Right ventricle myocardium superior (tissue), 1 donor: ENCODE measurements around the gene MYOZ1. TPM values are rescaled to one million over a fixed set of nuclear protein-coding genes. Genes with fewer than 3 reads are reported as not detected.
"Not testable (repeated sequence)": the region's sequence is repeated elsewhere in the genome, so short reads cannot be mapped to it uniquely, and the experiment has no call there.

Experiments
- ATAC-seq: fragments of 200-7000 bp; cut with Tn5 transposase; one replicate; pipeline ENCODE4 v1.9.1; 2020; ENCODE audit warnings: mild to moderate bottlenecking; ENCODE audit not compliant: poor library complexity
- DNase-seq: peaks from one replicate; pipeline ENCODE4 v3.0.0-alpha.2; 2020
- intact Hi-C: fragments of 100-400 bp; cut with DNase I; formaldehyde crosslinking; loops from one replicate; pipeline ENCODE4 v1.11.2; 2022
- total RNA-seq: library from RNA; stranded (reverse); fragmentation: NEBNext Ultra II Directional; extraction: Animal tissue kit (Norgen Biotek cat#: 25700); gene quantifications from one replicate; pipeline ENCODE4 v1.2.1, GENCODE V29; 2021
- donor health status: DM: no; HTN: yes; CAD: no; lungs with severe emphysema.

The MYOZ1 gene
- total RNA-seq, 1 donor from 2014 or later: 0.38 TPM

DNA sequence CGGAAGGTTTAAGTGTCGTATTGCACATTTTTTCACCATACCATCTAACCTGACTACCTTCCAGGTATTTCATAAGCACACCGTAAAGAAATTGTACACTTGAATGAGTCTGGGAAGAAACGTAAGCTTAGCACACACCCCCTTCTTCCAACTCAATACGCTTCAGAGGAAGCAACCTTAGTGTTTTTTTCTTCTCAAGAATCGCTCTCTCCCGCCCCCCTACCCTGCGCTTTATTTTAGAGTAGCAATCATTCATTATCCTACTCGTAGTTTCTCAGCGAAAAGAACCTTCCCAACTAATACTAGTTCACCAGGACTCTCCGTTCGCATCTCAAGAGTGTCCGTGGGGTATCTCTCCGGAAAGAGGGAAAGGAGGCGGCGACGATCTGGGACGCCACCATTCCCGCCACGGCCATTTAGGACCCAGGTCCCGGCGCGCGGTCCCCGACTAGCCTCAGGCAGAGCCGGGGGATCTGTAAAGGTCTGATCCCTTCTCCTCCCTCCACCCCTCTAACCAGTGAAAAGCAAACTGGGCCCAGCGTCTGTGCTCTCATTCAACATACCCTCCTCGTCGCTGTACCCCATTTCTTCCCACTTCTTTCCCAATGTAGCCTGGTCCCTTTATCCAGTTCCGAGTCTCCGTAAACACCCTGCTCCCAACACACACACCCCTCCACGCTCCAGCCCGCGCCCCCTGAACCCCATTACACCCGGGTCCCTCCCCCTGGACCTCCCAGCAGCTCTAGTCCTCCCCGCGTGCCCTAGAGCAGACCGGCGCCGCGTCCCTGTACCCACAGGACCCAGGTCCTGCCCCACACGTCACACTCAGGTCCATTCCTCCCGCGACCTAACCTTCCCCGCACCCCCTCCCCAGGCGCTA is 16.0 kb downstream of the MYOZ1 start:
- ATAC-seq (peak; percentile 55), DNase-seq (peak; percentile 54)
- intact Hi-C loops: no loop called here

DNA sequence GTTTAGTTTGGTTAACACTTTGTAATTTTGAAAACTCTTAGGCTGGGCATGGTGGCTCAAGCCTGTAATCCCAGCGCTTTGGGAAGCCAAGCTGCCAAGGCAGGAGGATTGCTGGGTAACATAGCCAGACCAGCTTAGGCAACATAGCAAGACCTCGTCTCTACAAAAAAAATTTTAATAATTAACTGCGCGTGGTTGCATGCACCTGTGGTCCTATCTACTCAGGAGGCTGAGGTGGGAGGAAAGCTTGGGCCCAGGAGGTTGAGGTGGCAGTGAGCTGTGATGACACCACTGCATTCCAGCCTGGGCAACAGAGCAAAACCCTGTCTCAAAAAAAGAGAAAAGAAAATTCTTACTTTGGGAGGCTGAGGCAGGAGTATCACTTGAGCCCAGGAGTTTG is 18.2 kb downstream of the MYOZ1 start:
- intact Hi-C loops: no loop called here
- ATAC-seq (no peak), DNase-seq (no peak)

DNA sequence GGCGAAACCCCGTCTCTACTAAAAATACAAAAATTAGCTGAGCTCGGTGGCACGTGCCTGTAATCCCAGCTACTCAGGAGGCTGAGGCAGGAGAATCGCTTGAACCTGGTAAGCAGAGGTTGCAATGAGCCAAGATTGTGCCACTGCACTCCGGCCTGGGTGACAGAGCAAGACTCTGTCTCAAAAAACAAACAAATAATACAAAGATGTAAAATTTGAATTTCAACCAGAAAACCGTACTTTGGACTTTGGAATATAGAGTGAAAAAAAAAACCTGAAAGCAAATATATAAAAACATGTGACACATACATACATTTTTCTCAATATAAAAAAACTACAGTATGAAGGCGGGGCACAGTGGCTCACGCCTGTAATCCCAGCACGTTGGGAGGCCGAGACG is 20.3 kb downstream of the MYOZ1 start:
- intact Hi-C loops, DNase-seq, ATAC-seq: not testable (repeated sequence)

DNA sequence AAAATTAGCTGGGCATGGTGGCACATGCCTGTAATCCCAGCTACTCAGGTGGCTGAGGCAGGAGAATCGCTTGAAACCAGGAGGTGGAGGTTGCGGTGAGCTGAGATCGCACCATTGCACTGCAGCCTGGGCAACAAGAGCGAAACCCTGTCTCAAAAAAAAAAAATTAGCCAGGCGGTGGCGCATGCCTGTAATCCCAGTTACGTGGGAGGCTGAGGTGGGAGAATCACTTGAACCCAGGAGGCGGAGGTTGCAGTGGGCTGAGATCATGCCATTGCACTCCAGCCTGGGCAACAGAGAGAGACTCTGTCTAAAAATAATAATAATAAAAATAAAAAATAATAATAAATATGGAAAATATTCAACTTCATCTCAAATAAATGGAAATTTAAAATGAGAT is 24.1 kb downstream of the MYOZ1 start:
- ATAC-seq, intact Hi-C loops, DNase-seq: not testable (repeated sequence)

DNA sequence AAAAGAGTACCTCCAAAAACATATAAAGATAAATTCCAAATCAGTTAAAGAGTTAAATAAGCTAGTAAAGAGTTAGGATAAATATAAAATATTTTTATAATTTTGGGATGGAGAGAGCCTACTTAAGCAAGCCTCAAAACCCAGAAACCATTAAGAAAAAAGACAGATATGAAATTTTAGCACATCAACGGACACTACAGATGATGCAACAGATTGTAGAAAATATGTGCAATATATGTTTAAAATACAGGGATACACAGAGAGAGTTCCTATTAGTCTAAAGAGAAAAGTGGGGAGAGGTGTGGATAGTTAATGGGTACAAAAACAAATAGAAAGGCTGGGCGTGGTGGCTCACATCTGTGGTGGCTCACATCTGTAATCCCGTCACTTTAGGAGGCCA is 26.6 kb downstream of the MYOZ1 start:
- DNase-seq (no peak), ATAC-seq (no peak)
- intact Hi-C loops: no loop called here

DNA sequence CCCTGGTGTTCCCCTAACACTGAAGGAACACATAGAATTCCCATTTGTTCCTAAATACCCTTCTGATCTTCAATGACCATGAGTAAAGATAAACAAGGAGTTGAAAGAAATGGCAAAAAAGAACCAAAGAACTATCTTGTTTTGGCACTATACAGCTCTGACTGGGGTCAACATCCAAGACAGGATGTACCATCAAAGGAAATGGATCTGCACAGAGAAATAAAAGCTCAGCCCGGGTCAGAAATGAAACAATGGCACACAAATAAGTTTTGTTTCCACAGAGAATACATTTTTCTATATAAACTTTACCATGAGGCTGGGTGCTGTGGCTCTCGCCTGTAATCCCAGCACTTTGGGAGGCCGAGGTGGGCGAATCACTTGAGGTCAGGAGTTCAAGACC is 32.2 kb downstream of the MYOZ1 start:
- intact Hi-C loops: no loop called here
- ATAC-seq (no peak), DNase-seq (no peak)

DNA sequence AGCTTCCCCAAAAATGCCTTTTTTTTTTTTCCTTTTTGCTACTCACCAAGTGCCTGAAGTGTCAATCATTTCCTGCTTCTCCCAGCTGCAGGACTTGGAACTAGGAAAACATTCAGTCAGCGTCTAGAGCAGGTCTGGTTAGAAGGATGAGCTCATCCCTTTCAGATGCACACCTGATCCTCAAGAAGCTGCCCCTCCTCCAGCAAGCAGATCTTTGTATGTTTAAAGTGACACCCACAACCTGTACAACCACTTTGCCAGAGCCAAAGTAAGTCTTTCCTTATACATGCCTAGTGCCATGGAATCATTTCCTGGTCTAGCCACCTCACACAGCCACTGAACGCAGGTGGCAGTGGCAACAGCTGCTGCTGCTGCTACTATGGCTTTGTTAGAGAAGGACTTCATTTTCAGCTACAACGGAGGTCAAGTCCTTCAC is 39.8 kb downstream of the MYOZ1 start:
- no peak for DNase-seq
- intact Hi-C loops: no loop called here
- no peak for ATAC-seq

DNA sequence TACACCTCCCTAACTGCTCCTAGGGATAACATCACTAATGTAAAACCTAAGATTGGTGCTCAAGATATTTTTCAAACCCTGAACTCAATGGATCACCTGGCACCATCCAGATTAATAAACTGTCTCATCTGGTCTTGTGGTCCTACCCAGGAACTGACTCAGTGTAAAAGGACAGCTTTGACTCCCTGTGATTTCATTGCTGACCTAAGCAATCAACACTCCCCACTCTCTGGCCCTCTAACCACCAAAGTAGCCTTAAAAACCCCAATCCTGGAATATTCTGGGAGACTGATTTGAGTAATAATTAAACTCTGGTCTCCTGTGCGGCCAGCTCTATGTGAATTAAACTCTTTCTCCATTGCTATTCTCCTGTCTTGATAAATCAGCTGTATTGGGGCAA is 43.9 kb downstream of the MYOZ1 start:
- no peak for DNase-seq
- intact Hi-C loops: no loop called here
- ATAC-seq: no peak

DNA sequence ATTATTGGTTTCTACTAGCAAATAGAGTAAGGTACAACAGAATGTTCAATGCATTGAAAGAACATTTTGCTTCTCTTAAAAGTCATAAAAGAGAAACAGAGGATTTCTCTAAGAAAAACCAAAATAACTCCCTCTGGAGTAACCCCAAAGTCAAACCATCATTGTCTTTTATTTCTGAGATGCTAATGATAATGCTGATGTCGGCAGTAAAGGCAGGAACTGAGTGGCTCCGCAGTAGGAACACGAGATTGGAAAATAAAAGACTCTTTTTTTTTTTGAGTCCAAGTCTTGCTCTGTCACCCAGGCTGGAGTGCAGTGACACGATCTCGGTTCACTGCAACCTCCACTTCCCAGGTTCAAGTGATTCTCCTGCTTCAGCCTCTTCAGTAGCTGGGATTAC is 47.5 kb downstream of the MYOZ1 start:
- intact Hi-C loops: no loop called here
- ATAC-seq (no peak), DNase-seq (no peak)

DNA sequence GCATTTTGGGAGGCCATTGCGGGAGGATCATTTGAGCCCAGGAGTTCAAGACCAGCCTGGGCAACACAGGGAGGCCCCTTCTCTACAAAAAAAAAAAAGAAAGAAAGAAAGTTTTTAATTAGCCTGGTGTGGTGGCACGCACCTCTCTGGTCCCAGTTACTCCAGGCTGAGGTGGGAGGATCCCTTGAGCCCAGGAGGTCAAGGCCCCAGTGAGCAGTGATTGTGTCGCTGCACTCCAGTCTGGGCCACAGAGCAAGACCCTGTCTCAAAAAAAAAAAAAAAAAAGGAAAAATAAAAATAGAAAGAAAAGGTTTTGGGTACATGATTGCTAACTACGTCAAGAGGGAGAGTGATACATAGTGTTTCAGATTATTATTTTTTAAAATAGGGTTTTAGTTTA is 48.2 kb downstream of the MYOZ1 start:
- DNase-seq (no peak), ATAC-seq (no peak)
- intact Hi-C loops: no loop called here

DNA sequence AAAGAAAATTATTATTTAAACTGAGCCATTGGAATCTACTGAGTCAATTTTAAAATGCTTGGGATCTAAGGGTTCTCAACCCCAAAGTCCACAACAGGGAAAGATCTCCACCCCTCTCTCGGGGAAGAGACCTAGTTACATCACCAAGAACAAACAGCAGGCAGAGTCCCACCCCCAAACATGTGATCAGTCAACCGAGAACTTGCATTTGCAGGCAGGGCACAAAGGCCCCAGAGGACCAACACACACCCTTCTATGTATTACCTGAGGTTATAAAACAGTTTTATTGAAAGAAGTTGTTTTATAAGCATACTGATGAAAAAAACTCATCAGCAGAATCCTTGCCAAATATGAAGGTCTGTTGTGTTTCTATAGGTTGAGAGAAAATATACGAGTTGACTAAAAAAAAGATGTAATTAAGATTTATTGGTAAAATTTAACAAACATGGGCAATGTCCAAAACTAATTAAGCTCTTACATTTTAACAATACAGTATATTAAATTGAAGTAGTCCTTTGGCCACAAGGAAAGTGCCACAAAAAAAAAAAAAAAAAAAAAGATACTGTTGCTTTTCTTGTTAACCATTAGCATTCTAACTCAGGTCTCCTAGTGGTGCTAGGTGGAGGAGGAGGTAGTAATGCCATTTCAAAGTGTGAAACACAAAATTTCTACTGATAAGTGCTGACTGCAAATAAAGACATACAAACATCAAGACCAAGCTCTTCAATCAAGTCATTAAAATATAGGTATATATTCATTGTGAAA is 49.2 kb downstream of the MYOZ1 start:
- intact Hi-C loops: no loop called here
- peak; percentile 80 for ATAC-seq
- DNase-seq: peak; percentile 54

DNA sequence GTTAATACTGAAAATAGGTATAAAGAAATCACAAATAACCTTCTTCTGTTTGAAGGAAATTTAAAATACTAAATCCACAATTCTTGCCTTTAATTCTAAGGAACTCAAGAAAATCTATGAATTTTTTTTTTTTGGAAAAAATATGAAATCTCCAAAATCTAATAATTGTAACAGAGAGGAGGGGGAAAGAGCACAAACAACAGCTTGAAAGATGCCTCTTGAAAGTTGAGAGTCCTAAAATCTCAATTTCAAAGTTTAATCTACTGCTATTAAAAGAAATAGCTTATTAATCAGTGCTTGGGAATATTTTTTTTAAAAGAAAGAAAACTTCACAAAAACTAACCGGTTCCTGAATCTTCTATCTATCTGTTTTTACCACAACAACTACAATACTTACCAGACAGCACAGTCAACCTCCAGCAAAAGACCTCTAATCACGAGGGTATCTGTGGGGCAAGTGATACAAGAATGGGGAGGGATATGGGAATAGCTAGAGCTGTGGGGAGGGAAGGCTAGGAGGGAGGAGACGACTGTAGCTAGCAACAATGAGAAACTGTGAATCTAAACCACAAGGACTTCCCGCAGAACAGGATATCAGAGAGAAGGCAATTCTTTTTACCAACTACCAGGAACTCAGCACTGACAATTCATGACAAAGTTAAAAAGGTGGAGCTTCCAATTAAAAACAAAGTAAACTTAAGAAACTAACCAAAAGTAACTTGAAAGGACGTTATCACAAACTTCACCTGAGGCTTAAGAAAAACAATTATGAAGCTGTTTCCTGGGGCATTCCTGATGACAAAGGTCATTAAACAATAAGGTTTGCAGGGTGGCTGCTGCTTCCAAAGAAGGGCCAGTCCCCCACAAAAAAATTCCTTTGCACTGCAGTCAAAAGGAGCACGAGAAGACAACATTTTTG is 50.1 kb downstream of the MYOZ1 start, which contains the start of gene USP54:
Gene USP54, minus strand, starts transcription at position 462 of the 919 bp plus-strand sequence. CDS start 15,684 bp downstream, outside the sequence.
- DNase-seq: no peak
- peak; percentile 66 for ATAC-seq
- intact Hi-C loops: no loop called here

DNA sequence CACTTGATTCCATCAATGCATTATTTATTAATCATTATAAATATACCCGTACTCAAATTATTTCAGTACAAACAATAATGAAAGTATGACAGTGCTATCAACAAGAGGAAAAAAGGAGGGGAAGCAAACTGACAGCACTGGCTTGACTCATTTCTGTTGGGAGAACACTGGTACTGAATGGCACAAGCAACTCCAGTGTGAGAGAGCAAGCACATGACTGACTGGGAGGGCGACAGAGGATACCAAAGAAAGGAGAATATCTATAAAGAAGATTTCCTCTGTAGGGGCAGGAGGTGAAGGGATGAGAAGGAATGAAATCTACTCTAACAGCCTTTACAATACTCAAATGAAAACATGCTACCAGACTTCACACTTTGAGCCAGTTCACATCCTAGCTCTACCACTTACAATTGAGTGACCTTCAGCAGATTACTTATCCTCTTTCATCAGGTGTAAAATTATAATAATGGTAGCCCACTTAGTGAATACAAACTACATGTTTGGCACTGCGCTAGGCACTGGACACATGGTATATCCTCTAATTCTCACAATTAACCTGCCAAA is 51.6 kb downstream of the MYOZ1 start:
- ATAC-seq (no peak), DNase-seq (no peak)
- intact Hi-C loops: no loop called here

DNA sequence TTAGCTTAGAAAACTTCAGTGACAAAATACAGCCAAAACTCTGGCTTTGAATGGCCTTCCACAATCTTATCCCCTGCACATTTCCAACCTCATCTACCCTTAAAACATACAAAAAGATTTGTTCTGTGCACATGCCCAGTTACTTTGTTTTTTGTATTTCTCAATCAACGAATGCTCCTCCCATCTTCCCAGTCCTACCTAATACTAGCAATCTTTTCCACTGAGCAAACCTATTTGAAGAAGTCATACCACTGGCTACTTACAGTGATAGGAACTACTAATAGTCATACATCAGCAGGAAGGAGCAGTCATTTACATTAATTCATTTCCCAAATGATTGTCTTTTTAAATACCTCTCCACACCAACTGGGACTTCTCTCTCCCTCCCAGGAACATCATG is 52.6 kb downstream of the MYOZ1 start:
- DNase-seq (no peak), ATAC-seq (no peak)
- intact Hi-C loops: no loop called here

DNA sequence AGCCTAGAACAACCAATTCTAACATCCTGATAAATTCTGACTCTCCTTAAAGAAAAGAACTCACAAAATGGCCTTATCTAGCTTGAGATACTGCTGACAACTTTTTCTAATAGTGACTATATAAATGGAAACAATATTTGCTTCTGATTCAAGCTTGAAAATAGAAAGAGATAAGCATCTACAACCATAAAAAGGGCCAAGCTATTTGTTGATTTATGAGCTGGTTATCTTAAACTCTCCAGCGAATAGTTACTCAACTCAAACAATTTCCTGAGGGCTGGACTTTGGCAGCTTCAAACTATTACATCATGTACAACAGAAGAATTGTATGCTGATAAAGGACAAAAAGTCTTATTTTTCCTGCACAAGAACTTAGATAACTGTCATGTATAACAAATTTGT is 54.7 kb downstream of the MYOZ1 start:
- intact Hi-C loops: no loop called here
- peak; percentile 77 for ATAC-seq
- DNase-seq: no peak

DNA sequence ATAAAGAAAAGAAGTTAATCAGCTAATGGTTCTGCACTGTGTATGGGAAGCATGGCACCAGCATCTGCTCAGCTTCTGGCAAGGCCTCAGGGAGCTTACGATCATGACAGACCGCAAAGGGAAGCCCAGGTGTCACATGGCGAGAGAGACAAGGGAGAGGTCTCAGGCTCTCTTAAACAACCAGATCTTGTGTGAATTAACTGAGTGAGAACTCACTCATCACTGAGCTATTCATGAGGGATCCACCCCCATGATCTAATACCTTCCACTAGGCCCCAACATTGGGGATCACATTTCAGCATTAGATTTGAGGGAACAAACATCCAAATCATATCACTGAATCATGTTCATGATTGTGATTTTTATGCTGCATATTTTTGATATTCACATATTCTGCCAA is 55.9 kb downstream of the MYOZ1 start:
- no peak for DNase-seq
- intact Hi-C loops: no loop called here
- ATAC-seq: no peak

DNA sequence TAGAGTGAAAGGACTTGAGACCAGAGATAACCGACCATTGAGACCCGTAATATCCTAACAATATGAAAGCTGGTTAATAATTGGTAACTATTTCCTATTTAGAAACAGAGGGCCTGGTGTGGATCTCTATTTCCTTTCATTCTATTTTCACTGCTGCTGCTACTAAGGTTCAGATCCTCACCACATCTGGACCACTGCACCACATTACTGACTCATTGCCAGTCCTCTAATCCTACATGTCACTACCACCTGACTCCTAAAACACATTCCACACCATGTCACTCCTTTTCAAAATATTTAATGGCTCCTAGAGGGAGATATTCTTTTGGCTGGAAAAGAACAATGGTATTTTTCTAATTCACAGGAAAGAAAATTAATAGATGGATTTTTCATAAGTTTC is 56.5 kb downstream of the MYOZ1 start:
- DNase-seq (no peak), ATAC-seq (no peak)
- intact Hi-C loops: no loop called here

DNA sequence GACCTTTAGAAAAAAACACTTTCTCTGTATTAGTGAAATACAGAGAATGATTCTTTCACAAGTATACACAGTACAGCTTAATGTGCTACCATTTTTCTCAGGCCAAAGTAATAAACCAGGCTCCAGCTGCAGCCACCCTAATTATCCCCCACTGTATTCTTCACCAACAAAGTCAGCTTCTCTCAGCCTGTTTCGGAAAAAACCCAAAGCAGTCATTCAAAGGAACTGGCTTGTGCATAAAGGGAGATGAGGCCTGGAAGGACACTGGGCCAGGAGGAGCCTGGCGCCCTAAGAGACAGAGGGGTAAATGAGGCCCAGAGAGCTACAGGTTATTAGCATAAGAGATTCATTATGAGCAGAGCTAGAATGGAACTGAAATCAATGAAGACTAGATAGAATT is 59.4 kb downstream of the MYOZ1 start:
- ATAC-seq (no peak), DNase-seq (no peak)
- intact Hi-C loops: no loop called here
